Hepatocyte (in vitro differentiated cells): Measurements from ENCODE around the gene FOXL1.
"Not testable (repeated sequence)": the region's sequence is repeated elsewhere in the genome, so short reads cannot be mapped to it uniquely, and the experiment has no call there.

Experiments used
- EZH2phosphoT487 ChIP-seq: fragments of 200-600 bp; sonication (generic); IDR thresholded peaks from one replicate; pipeline ENCODE4 v1.6.1; 2018; ENCODE audit warnings: antibody characterized with exemption, mild to moderate bottlenecking, low read depth, moderate library complexity; ENCODE audit not compliant: unreplicated experiment, severe bottlenecking
- TF ChIP-seq, protein P1 (sequence below): fragments of 200-600 bp; sonication (generic); IDR thresholded peaks from 2 replicates; pipeline ENCODE4 v1.5.1; 2016; ENCODE audit warnings: antibody characterized with exemption, mild to moderate bottlenecking; ENCODE audit not compliant: poor library complexity

DNA sequence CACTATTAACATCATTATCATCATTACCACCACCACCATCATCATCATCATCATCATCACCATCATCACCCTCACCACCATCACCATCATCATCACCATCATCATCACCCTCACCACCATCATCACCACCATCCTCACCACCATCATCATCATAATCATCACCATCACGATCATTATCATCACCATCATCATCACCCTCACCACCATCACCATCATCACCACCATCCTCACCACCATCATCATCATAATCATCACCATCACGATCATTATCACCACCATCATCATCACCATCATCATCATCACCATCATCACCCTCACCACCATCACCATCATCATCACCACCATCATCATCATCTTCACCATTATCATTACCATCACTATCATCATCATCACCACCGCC lies 9.6 kb downstream of the FOXL1 start:
- TF ChIP-seq, protein P1, sequence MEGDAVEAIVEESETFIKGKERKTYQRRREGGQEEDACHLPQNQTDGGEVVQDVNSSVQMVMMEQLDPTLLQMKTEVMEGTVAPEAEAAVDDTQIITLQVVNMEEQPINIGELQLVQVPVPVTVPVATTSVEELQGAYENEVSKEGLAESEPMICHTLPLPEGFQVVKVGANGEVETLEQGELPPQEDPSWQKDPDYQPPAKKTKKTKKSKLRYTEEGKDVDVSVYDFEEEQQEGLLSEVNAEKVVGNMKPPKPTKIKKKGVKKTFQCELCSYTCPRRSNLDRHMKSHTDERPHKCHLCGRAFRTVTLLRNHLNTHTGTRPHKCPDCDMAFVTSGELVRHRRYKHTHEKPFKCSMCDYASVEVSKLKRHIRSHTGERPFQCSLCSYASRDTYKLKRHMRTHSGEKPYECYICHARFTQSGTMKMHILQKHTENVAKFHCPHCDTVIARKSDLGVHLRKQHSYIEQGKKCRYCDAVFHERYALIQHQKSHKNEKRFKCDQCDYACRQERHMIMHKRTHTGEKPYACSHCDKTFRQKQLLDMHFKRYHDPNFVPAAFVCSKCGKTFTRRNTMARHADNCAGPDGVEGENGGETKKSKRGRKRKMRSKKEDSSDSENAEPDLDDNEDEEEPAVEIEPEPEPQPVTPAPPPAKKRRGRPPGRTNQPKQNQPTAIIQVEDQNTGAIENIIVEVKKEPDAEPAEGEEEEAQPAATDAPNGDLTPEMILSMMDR = not testable (repeated sequence)
- not testable (repeated sequence) for TF ChIP-seq EZH2phosphoT487
